Measurements from ENCODE around the gene ASIP. TPM values are rescaled to one million over a fixed set of nuclear protein-coding genes. Genes with fewer than 3 reads are reported as not detected.
"Not testable (repeated sequence)": the region's sequence is repeated elsewhere in the genome, so short reads cannot be mapped to it uniquely, and the experiment has no call there.

The ASIP gene, protein sequence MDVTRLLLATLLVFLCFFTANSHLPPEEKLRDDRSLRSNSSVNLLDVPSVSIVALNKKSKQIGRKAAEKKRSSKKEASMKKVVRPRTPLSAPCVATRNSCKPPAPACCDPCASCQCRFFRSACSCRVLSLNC
- 32.6 TPM for total RNA-seq
- long read RNA-seq, partial matches to known transcripts, result 19 of 25 reads
- long read RNA-seq, other reads (novel, unspliced or antisense), result 6 of 25 reads

DNA sequence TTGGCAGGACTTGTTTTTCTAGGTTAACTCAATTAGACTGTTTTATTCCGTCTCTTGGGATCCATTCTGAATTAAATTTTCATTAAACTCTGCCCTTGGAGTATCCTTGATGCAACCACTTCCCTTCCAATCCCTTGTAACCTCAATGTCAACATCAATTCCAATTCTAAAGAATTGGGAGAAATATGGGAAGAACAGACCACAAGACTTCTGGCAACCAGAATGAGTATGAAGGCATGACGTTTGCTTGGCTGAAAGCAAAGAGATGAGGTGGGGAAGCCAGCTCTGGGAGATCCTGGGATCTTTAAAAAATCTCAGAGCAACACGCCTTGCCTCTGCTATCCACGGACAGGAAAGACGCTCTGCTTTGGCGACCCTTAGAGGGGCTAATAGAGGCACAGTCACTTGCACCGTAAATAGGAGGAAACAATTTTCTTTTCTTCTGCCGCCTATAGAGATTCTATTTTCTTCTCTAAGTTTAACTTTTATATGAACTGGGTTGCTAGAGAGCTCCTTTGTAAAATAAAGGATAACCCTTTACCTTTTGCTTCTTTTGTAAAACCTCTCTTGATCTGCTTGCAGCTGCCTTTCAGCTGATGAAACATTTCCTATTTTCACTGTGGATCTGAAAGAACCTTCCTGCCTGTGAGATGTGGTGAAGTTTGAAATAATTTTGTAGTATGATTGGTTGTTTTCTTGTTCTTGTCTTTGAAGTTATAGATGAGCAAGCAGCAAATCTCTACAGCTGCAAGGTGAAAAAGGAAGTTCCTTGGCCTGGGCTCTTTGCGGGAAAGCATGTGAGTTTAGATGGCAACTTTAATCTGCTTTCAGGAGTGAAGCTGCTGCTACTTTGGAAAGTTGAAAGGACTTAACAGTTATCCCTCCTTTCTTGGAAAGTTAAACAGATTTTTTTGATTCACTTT is at the start of gene ASIP:
Gene ASIP (plus strand): TSS at position 731 of the 923 bp plus-strand sequence. CDS start 18,952 bp downstream, outside the sequence.
- Histone ChIP-seq H3K9me3 (replicated peaks) (peaks cover 28% of the 10 kb centered on the region), H3K4me1 (no peaks in the 10 kb centered on the region), H3K4me3 (no peak within 1 kb of the TSS), H3K27me3 (ENCODE audit: low read depth) (peaks cover 9% of the 10 kb centered on the region), H3K27ac (replicated peaks) (no peak within 1 kb of the TSS), H3K36me3 (no peaks in the 10 kb centered on the region)
- intact Hi-C loops (cut with micrococcal nuclease), result no loop called here
- no peak for DNase-seq
- TF ChIP-seq, protein P1, sequence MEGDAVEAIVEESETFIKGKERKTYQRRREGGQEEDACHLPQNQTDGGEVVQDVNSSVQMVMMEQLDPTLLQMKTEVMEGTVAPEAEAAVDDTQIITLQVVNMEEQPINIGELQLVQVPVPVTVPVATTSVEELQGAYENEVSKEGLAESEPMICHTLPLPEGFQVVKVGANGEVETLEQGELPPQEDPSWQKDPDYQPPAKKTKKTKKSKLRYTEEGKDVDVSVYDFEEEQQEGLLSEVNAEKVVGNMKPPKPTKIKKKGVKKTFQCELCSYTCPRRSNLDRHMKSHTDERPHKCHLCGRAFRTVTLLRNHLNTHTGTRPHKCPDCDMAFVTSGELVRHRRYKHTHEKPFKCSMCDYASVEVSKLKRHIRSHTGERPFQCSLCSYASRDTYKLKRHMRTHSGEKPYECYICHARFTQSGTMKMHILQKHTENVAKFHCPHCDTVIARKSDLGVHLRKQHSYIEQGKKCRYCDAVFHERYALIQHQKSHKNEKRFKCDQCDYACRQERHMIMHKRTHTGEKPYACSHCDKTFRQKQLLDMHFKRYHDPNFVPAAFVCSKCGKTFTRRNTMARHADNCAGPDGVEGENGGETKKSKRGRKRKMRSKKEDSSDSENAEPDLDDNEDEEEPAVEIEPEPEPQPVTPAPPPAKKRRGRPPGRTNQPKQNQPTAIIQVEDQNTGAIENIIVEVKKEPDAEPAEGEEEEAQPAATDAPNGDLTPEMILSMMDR (IDR thresholded peaks at IDR 0.05; ENCODE audit: borderline replicate concordance), result no peak

DNA sequence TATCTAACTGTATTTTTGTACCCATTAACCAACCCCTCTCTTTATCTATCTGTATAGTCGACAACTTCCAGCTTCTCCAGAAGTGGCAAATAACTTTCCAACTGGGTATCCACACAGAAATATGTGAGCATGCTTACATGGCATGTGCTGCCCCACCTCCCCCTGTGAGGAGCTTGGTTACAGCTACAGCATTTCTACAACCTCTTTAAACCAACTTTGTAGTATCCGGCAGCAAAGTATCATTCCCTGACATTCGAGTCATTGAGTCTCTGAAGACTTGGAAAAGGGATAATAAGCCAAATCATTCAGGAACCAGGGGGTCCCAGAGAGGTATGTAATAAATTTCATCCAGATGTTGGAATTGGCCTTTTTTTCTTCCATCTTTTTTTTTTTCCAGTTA is 48.2 kb upstream of the ASIP start:
- Histone ChIP-seq H3K27me3 (ENCODE audit: low read depth) (peaks cover 25% of the 10 kb centered on the region), H3K9me3 (replicated peaks) (no peaks in the 10 kb centered on the region), H3K36me3 (no peaks in the 10 kb centered on the region), H3K4me1 (peaks cover 6% of the 10 kb centered on the region), H3K27ac (replicated peaks) (no peak overlapping the region), H3K4me3 (no peak overlapping the region)
- intact Hi-C loops (cut with micrococcal nuclease), result no loop called here
- TF ChIP-seq, protein P1 (IDR thresholded peaks at IDR 0.05; ENCODE audit: borderline replicate concordance), result no peak
- no peak for DNase-seq

DNA sequence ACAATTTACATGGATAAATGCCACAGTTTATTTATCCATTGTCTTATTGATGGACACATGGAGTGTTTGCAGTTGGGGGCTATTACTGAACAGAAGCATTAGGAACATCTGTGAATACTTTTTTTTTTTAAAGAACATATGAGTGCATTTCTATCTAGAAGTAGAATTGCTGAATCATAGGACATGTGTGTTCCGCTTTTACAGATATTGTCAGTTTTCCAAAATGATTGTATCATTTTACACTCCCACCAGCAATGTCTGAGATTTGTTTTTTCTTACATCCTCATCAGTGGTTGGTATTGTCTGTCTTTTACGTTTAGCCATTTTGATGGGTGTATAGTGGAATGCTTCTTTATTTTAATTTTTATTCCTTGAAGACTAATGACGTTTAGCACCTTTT is 42.0 kb upstream of the ASIP start:
- intact Hi-C loops (cut with micrococcal nuclease), result no loop called here
- H3K4me1 ChIP-seq, result no peaks in the 10 kb centered on the region
- no peak overlapping the region for H3K4me3 ChIP-seq
- H3K27me3 ChIP-seq (ENCODE audit: low read depth), result peaks cover 37% of the 10 kb centered on the region
- TF ChIP-seq, protein P1 (IDR thresholded peaks at IDR 0.05; ENCODE audit: borderline replicate concordance), result no peak
- H3K9me3 ChIP-seq (replicated peaks), result peaks cover 8% of the 10 kb centered on the region
- H3K36me3 ChIP-seq, result no peaks in the 10 kb centered on the region
- H3K27ac ChIP-seq (replicated peaks), result no peak overlapping the region
- no peak for DNase-seq

DNA sequence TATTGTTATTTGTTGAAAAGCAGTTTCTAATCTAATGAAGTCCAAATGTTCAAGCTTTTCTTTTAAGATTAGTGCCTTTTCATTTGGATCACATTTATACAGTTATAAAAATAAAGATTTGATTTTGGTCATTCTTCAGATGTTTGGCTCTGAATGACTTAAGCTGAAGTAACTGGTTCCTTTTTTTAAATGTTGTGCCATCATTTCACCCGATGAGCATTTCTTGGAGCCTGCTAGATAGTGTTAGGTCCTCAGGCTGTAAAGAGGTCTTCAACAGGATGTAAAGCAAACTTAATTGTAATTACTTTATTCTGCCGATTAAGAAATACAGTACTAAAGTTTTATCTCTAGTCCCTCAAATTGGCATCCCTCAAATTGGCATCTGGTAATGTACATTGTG is 41.2 kb upstream of the ASIP start:
- no peak for DNase-seq
- TF ChIP-seq, protein P1 (IDR thresholded peaks at IDR 0.05; ENCODE audit: borderline replicate concordance), result no peak
- H3K27me3 ChIP-seq (ENCODE audit: low read depth), result peaks cover 36% of the 10 kb centered on the region
- H3K36me3 ChIP-seq, result no peaks in the 10 kb centered on the region
- H3K9me3 ChIP-seq (replicated peaks), result peaks cover 8% of the 10 kb centered on the region
- H3K4me3 ChIP-seq, result no peak overlapping the region
- H3K27ac ChIP-seq (replicated peaks), result no peak overlapping the region
- no peaks in the 10 kb centered on the region for H3K4me1 ChIP-seq
- intact Hi-C loops (cut with micrococcal nuclease), result no loop called here

DNA sequence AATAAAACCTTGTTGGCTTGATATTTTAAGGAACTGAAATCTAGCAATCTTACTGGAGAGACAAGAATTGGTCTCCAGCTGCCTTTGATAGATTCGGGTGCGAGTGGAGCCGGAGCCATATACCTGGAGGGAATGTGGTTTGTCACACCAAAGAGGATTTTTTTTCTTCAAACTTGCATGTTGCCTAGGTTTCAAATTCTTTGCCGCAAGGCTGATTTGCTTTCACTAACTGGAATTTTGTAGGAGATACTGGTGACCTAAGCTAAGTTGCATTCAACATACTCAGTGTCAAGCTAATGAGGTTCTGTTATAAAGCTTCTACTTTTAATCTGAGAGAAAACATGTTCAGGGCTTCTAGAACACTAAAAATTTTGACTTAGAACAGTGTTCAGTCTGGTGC is 39.7 kb upstream of the ASIP start:
- intact Hi-C loops (cut with micrococcal nuclease), result no loop called here
- peaks cover 32% of the 10 kb centered on the region for H3K27me3 ChIP-seq (ENCODE audit: low read depth)
- H3K4me1 ChIP-seq, result no peaks in the 10 kb centered on the region
- H3K36me3 ChIP-seq, result no peaks in the 10 kb centered on the region
- no peak for DNase-seq
- peaks cover 8% of the 10 kb centered on the region for H3K9me3 ChIP-seq (replicated peaks)
- TF ChIP-seq, protein P1 (IDR thresholded peaks at IDR 0.05; ENCODE audit: borderline replicate concordance), result no peak
- no peak overlapping the region for H3K4me3 ChIP-seq
- H3K27ac ChIP-seq (replicated peaks), result no peak overlapping the region

DNA sequence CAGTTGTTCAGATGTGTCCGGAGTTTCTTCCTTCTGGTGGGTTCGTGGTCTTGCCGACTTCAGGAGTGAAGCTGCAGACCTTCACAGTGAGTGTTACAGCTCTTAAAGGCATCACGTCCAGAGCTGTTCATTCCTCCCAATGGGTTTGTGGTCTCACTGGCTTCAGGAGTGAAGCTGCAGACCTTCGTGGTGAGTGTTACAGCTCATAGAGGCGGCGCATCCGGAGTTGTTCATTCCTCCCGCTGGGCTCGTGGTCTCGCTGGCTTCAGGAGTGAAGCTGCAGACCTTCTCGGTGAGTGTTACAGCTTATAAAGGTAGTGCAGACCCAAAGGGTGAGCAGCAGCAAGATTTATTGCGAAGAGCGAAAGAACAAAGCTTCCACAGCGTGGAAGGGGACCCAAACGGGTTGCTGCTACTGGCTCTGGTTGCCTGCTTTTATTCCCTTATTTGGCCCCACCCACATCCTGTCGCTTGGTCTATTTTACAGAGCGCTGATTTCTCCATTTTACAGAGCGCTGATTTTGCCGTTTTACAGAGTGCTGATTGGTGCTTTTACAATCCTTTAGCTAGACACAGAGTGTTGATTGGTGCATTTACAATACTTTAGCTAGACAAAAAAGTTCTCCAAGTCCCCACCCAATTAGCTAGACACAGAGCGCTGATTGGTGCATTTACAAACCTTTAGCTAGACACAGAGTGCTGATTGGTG is 35.9 kb upstream of the ASIP start:
- H3K4me3 ChIP-seq; DNase-seq; H3K27me3 ChIP-seq (ENCODE audit: low read depth); intact Hi-C loops (cut with micrococcal nuclease); H3K36me3 ChIP-seq; H3K4me1 ChIP-seq; H3K27ac ChIP-seq (replicated peaks): not testable (repeated sequence)
- H3K9me3 ChIP-seq (replicated peaks), result peaks cover 14% of the 10 kb centered on the region
